HUES6 (cell line): ENCODE measurements around the gene PSMC4.

Experiments used
- H3K27ac ChIP-seq: 2 replicates; pipeline ENCODE4 v1.7.0; 2013; ENCODE audit warnings: low read depth, mild to moderate bottlenecking, low read length, inconsistent platforms
- H3K27me3 ChIP-seq: 2 replicates; pipeline ENCODE4 v1.6.1; 2013; ENCODE audit warnings: low read length; ENCODE audit not compliant: control insufficient read depth, insufficient read depth
- H3K36me3 ChIP-seq: 2 replicates; pipeline ENCODE4 v1.6.1; 2013; ENCODE audit warnings: low read length; ENCODE audit not compliant: control insufficient read depth, insufficient read depth
- H3K4me1 ChIP-seq: 2 replicates; pipeline ENCODE4 v1.6.1; 2013; ENCODE audit warnings: low read length; ENCODE audit not compliant: control insufficient read depth, insufficient read depth
- H3K4me3 ChIP-seq: 2 replicates; pipeline ENCODE4 v1.5.1; 2013; ENCODE audit warnings: low read depth, low read length
- H3K9ac ChIP-seq: one replicate; pipeline ENCODE4 v1.6.1; 2013; ENCODE audit warnings: mild to moderate bottlenecking, low read length
- H3K9me3 ChIP-seq: 2 replicates; pipeline ENCODE4 v1.6.1; 2013; ENCODE audit warnings: low read depth, low read length; ENCODE audit not compliant: control insufficient read depth, insufficient read depth

Gene PSMC4

GRCh38 chr19:40009674-40010073 lies 38.7 kb downstream of the PSMC4 start:
- H3K27me3 ChIP-seq, result no peaks in the 10 kb centered on the region
- peaks cover 38% of the 10 kb centered on the region for H3K9me3 ChIP-seq
- H3K36me3 ChIP-seq, result peaks cover 6% of the 10 kb centered on the region

GRCh38 chr19:40013991-40014390 lies 43.0 kb downstream of the PSMC4 start:
- Histone ChIP-seq H3K9ac (no peak overlapping the region), H3K9me3 (peaks cover 70% of the 10 kb centered on the region), H3K27ac (no peak overlapping the region), H3K27me3 (no peaks in the 10 kb centered on the region), H3K4me3 (no peak overlapping the region), H3K4me1 (no peaks in the 10 kb centered on the region), H3K36me3 (peaks cover 15% of the 10 kb centered on the region)

More at GRCh38 chr19:40009674-40010073, 38.7 kb downstream of the PSMC4 start:
- no peak overlapping the region for H3K27ac ChIP-seq
- H3K4me1 ChIP-seq, result no peaks in the 10 kb centered on the region
- H3K9ac ChIP-seq, result no peak overlapping the region
- no peak overlapping the region for H3K4me3 ChIP-seq

DNA sequence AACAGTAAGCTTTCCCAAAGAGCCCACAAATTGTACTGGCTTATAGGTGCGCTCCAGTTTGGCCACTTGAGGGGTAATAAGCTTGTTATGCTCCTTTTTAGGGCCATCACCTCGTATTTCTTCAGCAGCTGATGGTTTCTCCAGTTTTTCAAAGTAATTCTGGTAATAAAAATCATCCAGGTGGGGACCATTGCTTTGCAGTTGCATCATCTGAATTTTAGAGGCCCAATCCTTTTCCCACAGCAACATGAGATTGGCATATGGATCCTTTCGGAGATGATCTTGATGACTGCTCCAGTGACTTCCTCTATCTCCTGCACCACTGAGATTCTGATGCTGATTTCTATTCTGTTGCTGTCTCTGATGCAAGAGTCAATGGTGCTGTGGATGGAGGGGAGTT lies 53.0 kb downstream of the PSMC4 start:
- Histone ChIP-seq H3K4me1 (no peaks in the 10 kb centered on the region), H3K27ac (no peak overlapping the region), H3K9ac (no peak overlapping the region), H3K4me3 (no peak overlapping the region), H3K9me3 (peaks cover 76% of the 10 kb centered on the region), H3K27me3 (no peaks in the 10 kb centered on the region), H3K36me3 (no peaks in the 10 kb centered on the region; the same call in 1 of the 2 replicates)

- Histone ChIP-seq H3K27me3 (no peaks in the 10 kb centered on the region), H3K27ac (no peak overlapping the region), H3K9ac (no peak overlapping the region), H3K4me3 (no peak overlapping the region), H3K36me3 (no peaks in the 10 kb centered on the region; the same call in 1 of the 2 replicates), H3K9me3 (peaks cover 79% of the 10 kb centered on the region), H3K4me1 (no peaks in the 10 kb centered on the region)
These were observed 55.1 kb downstream of the PSMC4 start for GRCh38 chr19:40025938-40026596.

- Histone ChIP-seq H3K4me1 (no peaks in the 10 kb centered on the region), H3K9me3 (peaks cover 82% of the 10 kb centered on the region), H3K9ac (no peak overlapping the region), H3K27ac (no peak overlapping the region), H3K27me3 (no peaks in the 10 kb centered on the region), H3K4me3 (no peak overlapping the region), H3K36me3 (no peaks in the 10 kb centered on the region; the same call in 1 of the 2 replicates)
These were observed 55.6 kb downstream of the PSMC4 start for GRCh38 chr19:40026597-40026970.
